Measurements from ENCODE around the gene GFOD2.

DNA sequence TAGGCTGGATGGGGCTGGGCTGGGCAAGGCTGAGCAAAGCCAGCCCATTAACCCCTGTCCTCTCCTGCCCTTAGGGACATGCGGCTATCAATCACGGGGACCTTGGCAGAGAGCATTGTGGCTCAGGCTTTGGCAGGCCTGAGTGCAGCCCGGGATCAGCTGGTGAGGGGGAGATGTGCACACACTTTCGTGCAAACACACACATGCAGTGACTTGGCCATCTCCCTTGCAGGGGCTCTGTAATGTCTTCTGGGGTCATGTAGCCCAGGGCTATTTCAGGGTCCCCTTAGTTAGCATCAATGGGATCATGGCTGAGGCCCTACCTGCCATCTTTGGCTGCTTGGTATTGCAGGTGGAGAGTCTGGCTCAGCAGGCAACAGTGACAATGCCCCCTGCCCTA, 67.3 kb downstream of the GFOD2 start:
- TF ChIP-seq GATA2 (IDR thresholded peaks at IDR 0.05; ENCODE audit: low read depth, low read length) = no peak
- no peak for TF ChIP-seq GATA3 (IDR thresholded peaks at IDR 0.05; ENCODE audit: low read depth, low read length)
